ENCODE measurements around the gene MBOAT7.
"Not testable (repeated sequence)": the region's sequence is repeated elsewhere in the genome, so short reads cannot be mapped to it uniquely, and the experiment has no call there.

Gene MBOAT7

DNA sequence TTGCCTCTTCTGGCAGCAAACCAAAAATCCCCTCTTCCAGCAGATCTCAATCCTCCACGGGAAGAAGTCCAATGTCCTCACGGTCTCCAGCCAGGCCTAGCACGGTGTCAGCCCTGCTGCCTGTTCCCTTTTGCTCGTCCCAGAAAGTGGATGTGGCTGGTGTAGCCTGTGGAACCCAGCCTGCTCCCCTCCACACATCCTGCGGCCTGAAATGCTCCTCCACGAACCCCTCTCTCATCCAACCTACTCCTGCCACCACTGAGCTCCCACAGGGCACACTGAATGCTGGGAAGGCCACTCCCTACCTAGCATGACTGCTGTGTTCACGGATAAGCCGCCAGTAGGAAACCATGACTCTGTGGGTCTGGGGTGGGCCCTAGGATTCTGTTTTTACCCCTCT lies 3.0 kb downstream of the MBOAT7 start:
- no peak for DNase-seq

GRCh38 chr19:54183431-54183830 lies 5.9 kb downstream of the MBOAT7 start:
- no peak for DNase-seq

DNA sequence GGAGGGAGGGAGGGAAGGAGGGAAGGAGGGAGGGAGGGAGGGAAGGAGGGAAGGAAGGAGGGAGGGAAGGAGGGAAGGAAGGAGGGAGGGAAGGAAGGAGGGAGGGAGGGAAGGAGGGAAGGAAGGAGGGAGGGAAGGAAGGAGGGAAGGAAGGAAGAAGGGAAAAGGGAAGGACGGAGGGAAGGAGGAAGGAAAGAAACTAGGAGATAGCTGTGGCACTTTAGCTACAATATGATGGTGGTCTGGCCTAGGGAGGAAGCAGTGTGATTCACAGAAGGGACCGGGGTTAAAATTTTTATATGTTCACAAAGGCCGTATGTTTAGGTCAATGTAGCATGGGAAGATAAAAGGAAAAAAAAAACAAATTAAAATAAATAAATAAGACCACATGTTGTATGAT lies 7.5 kb downstream of the MBOAT7 start:
- DNase-seq = not testable (repeated sequence)

DNA sequence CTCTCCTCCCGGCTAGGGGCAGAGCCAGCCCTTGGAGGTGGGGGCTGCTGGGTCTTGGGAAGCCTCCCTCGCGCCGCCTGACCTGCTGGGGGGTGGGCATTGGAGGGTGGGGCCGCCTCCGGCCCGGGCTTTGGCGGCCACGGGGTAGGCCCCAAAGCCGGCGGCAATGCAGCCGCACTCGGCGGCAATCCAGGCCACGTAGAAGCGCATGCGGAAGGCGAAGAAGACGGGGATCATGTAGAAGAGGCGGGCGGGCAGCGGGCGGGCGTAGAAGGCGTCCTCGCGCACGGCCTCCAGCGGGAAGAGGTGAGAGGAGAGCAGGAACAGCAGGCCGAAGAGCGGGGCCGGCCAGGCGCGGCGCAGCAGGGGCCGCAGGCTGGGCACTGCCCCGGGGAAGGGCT lies 8.7 kb downstream of the MBOAT7 start:
- DNase-seq = no peak

GRCh38 chr19:54179921-54180461 lies 9.4 kb downstream of the MBOAT7 start:
- DNase-seq = no peak

DNA sequence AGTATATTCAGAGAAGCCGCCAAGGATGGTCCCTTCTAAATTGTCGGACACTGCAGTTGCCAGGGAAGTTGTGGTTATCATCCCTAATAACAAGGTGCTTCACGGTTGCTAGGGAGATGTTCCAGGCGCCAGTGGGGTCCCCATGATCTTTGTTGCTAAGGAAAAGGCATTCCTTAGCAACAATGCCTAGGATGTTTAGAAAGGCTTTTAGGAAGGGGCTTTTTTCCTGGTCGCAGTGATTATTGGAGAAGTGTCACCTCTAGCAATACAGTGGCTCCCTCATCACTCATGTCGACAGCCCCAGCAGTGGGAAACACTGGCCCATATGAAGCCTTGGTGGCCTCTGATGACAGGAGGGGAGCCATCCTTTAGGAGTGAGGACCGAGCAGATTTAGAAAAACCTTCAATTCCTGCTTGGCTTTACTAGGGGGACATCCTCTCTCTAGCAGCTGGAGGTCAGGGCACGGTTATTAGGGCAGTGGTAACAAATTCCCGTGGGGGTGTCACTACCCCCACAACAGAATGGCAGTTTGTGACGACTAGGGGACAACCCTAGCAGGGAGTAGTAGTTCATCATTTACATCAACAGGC lies 10.0 kb downstream of the MBOAT7 start:
- DNase-seq = no peak

DNA sequence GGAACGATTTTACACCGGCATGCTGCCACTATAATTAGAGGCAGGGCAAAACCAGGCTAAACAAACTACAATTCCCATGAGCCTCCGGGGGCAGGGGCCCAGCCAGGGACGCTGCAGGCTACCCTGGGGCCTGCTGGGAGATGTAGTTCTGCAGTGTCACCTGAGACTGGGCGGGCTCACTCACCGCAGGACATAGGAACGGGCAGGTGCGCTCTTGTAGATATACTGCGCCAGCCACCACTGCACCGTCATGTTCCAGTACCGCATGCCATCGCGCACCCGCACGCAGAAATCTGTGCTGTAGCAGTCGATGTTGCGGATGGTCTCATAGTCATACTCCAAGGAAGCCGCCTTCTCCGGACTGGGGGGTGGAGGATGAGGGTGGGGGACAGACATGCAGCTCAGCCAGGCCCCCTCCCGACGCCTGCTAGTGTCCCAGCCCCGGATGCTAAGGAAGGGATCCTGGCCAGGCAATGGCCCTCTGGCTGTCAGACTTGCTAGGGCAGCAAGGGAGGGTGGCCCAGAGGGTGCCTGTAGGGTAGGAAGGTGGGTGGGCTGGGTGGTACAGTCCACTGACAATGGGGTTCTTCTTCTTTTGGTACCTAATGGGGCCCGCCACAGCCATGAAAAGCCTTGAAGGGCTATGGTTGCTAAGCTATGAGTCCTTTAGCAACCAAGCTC lies 10.7 kb downstream of the MBOAT7 start:
- DNase-seq = peak; percentile 18

GRCh38 chr19:54173951-54174834 lies 15.2 kb downstream of the MBOAT7 start:
- no peak for DNase-seq

DNA sequence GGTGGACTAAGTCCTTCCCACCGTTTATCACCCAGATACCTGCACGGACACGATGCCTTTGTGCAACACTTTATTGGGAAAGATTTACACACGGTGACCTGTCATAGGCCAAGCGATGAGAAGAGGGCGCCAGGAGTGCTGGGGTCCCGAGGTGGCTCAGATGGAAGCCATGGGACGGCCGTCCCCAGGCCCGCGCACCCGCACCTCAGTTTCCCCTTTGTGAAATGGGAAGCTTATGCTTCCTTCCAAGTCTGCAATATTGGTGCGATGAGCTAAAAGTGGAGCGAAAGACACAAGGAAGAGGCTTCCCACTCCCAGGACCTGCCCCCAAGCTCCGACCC lies 16.1 kb downstream of the MBOAT7 start:
- no peak for DNase-seq

DNA sequence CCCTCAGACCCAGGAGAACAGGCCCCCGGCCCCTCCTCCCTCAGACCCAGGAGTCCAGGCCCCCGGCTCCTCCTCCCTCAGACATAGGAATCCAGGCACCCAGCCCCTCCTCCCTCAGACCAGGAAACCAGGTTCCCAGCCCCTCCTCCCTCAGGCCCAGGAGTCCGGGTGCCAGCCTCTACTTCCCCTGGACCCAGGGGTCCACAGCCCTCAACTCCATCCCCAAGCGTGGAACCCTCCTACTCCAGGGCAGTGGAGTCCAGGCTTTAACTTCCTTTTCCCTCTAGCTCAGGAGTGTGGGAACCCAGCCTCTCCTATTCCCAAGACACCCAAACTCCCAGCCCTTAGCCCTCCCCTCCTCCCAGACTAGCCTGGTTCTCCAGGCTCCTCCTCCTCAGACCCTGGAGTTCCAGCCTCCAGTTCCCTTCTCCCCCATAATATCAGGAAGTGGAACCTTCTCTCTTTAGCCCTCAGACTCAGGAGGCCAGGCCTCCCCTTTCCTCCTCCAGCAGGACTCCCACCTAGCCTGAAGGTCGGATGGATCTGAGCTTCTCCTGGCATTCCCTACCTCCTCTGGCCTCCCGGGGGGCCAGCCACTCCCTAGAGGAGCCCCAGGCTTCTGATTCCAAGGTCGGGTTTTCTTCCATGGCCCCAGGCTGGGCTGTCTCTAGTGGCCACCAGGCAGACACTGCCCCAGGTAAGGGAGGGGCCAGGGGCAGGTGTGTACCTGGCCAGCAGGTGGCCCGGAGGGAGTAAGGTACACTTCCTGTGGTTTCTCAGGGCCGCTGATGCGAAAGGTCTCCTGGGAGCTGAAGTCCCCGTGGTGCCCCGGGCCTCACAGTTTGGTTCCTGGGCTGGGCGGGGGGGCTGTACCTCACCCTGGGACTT lies 16.7 kb downstream of the MBOAT7 start, which contains the start of gene TMC4:
Gene TMC4 (minus strand): TSS at position 690 of the 888 bp plus-strand sequence. CDS start 43 bp downstream, at position 647.
- no peak for DNase-seq

DNA sequence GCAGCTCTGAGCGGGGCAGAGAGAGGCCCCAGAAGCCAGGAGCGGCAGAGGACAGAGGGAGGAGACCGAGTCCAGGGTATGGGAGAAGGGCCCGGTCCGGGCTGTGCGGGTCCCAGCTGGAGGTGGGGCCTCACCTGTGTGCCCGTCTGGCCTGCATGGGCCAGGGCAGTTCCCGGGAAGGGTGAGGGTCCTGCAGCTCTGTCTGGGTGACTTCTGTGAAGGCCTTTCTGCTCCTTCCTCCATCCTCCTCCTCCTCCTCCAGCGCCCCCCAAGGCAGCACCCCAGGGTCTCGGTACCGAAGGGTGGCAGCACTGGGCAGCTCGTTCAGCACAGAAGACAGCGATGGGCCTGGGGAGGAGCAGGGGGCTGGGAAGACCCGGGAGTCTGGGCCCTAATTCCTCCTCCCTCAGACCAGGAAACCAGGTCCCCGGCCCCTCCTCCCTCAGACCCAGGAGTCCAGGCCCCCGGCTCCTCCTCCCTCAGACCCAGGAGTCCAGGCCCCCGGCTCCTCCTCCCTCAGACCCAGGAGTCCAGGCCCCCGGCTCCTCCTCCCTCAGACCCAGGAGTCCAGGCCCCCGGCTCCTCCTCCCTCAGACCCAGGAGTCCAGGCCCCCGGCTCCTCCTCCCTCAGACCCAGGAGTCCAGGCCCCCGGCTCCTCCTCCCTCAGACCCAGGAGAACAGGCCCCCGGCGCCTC lies 17.5 kb downstream of the MBOAT7 start:
- not testable (repeated sequence) for DNase-seq

DNA sequence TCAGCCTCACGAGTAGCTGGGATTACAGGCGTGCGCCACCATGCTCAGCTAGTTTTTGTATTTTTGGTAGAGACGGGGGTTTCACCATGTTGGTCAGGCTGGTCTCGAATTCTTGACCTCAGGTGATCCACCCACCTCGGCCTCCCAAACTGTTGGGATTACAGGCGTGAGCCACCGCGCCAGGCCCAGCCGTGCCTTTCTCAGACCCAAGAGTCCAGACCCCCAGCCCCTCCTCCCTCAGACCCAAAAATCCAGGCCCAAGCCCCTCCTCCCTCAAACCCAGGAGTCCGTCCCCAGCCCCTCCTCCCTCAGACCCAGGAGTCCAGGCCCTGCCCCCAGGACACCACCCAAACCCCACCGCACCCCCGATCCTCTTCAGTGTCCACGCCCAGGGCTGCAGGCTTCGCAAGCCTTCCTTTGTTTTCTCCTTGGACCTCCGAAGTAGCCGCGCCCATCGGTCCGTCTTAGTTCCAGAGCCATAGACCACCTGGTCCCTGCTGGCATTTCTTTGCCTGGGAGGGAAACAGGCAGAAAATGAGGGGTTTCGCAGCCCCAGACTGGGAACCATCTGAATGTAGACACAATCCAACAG lies 20.1 kb downstream of the MBOAT7 start:
- no peak for DNase-seq

GRCh38 chr19:54168174-54168917 lies 21.0 kb downstream of the MBOAT7 start:
- DNase-seq = peak; percentile 66

- DNase-seq = no peak
These were observed 24.2 kb downstream of the MBOAT7 start for GRCh38 chr19:54165222-54165621.

DNA sequence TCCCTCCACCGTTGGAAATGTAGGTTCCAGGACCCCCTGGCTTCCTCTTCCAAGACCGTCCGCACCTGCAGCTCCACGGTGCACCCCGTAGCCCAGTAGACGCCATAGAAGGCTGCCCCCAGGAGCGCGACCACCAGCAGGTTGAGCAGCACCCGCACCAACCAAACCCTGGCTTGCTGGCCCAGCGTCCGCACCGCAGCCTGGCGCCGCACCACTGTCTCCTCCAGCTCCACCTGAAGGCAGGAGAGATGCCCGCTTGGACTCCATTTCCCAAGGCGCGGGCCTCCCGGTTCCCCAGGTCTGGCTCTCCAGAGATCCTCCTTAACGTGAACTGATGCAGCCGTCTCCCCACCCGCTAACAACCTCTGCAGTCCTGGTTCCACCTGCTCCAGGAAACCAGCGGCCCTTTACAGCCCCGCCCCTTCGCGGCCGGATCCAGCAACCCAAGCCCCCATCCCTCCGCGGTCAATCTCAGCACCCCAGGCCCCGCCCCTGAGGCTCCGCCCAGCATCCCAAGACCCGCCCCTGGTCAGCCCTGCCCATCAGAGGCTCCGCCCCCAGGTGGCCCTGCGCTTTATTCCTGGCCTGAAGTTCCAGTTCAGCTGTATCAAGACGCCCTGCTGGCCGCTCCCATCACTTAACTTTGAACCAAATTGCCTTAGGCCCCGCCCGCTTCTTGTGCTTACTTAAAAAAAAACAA lies 24.9 kb downstream of the MBOAT7 start:
- DNase-seq = peak; percentile 63

GRCh38 chr19:54162884-54163283 lies 26.5 kb downstream of the MBOAT7 start:
- no peak for DNase-seq

GRCh38 chr19:54162241-54162805 lies 27.1 kb downstream of the MBOAT7 start:
- DNase-seq = peak; percentile 46

DNA sequence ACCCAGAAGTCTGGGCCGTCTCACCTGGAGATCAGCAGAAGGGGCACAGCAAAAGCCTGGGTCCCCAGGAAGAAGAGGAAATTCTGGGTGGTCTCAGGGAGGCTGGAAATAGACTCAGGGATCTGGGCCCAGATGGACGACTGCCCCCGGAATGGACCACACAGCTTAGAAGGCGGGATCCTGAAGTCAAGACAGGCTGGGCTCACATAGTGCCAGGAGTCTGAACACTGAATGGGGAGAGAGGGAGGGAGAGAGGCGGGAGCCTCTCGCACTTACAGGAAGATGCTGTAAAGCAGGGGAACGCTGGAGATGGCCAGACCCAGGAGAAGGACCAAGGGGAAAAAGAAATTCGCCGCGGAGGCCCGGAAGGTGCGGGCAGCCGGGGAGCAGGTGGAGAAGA lies 28.5 kb downstream of the MBOAT7 start:
- no peak for DNase-seq

DNA sequence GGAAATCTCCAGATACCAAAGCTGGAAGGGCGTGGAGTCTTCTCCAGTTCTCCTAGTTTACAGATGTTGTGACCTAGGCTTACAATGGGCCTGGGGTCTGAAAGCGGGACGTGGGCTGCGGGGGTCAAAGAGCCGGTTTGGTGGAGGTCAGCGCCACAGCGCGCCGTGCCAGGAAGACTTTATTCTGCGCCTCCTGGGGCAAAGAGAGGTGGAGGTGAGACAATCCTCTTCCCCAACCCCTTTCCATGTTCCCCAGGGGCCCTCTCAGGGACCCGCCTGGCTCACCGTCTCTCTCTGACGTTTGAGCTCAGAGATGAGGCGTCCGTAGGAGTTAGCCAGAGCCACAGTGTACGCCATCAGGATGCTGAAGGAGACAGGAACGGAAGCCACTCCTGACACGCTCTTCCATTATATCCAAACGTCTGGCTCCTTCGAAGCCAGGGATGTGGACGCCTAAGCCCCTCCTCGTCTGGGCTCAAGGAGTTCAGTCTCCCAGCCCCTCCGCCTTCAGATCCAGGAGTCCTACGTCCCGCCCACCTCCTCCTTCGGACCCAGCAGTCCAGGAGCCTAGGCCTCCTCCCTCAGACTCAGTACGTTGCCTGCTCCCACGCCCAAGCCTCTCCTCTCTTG lies 29.1 kb downstream of the MBOAT7 start:
- DNase-seq = no peak
